Loucy (cell line): Measurements from ENCODE around the gene FCHO1.

Experiments
- EZH2phosphoT487 ChIP-seq: fragments of 200-600 bp; IDR thresholded peaks from 2 replicates; pipeline ENCODE4 v1.6.1; 2018; ENCODE audit warnings: antibody characterized with exemption, mild to moderate bottlenecking, moderate library complexity, borderline replicate concordance
- TF ChIP-seq, protein P1 (sequence below): fragments of 200-600 bp; sonication (generic); conservative IDR thresholded peaks from 2 replicates; pipeline ENCODE4 v1.5.1; 2014; ENCODE audit warnings: mild to moderate bottlenecking, antibody characterized with exemption, low read length

DNA sequence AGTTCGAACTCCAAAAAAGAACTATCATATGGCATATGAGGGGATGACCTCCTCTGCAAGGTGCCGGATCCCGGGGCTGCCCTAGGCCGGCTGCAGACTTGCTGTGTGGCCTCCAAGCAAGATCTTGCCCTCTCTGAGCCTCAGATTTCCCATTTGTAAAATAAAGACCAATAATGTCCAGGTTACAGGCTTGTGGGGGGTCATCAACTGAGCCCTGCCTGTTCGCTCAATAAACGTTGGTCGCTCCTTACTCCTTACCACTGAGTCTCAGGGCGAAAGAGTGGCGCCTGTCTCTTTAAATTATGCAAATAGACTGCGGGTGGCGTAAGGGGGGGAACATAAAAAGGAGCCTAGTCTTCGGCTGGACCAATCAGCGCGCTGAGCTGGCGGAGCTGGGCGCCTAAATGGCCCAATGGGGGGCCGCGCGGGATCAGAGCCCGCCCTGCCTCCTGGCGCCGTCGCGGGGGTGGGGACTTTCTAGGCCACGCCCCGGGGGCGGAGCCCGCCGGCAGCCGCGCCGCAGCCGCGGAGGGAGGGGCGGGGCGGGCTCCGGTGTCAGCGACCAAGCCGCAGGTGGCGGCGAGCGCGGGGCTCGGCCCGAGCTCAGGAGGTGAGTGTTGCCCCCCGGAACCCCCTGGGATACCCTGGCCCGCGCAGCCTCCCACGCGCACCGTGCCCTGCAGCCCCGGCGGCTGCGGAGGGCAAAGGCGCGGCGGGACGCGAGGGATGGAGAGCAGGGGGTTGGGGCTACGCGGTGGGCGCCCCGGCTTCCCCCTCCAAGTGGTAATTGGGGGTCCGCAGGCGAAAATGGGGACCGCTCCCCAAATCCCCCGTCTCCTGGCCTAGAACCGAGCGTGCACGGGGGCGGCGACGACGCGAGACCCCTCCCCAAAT is 3.8 kb upstream of the FCHO1 start:
- TF ChIP-seq, protein P1, sequence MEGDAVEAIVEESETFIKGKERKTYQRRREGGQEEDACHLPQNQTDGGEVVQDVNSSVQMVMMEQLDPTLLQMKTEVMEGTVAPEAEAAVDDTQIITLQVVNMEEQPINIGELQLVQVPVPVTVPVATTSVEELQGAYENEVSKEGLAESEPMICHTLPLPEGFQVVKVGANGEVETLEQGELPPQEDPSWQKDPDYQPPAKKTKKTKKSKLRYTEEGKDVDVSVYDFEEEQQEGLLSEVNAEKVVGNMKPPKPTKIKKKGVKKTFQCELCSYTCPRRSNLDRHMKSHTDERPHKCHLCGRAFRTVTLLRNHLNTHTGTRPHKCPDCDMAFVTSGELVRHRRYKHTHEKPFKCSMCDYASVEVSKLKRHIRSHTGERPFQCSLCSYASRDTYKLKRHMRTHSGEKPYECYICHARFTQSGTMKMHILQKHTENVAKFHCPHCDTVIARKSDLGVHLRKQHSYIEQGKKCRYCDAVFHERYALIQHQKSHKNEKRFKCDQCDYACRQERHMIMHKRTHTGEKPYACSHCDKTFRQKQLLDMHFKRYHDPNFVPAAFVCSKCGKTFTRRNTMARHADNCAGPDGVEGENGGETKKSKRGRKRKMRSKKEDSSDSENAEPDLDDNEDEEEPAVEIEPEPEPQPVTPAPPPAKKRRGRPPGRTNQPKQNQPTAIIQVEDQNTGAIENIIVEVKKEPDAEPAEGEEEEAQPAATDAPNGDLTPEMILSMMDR = no peak
- no peak for TF ChIP-seq EZH2phosphoT487
